PFSK-1 (cell line): ENCODE measurements around the gene TSPAN16.

Experiments
- FOXP2 ChIP-seq: optimal IDR thresholded peaks from 2 replicates; pipeline ENCODE3; 2011; ENCODE audit warnings: borderline replicate concordance, control low read depth, inconsistent platforms; ENCODE audit not compliant: insufficient read depth; ENCODE audit errors: extremely low read length, extremely low read depth
- POLR2AphosphoS5 ChIP-seq: IDR thresholded peaks from 2 replicates; pipeline ENCODE4 v1.6.1; 2012; ENCODE audit warnings: low read depth, mild to moderate bottlenecking, control low read depth, low read length, moderate library complexity
- REST ChIP-seq, 2 experiments: IDR thresholded peaks; 2 replicates each; pipeline versions ENCODE4 v1.6.1 to v1.8.0; 2011 to 2012; ENCODE audit warnings: low read depth in 2 of 2, low read length in 2 of 2, control low read depth in 1 of 2, inconsistent platforms in 1 of 2, mild to moderate bottlenecking in 1 of 2, moderate library complexity in 1 of 2; ENCODE audit not compliant: insufficient read depth in 1 of 2
- SIN3A ChIP-seq: IDR thresholded peaks from 2 replicates; pipeline ENCODE4 v1.6.1; 2012; ENCODE audit warnings: mild to moderate bottlenecking, low read length, moderate library complexity, borderline replicate concordance; ENCODE audit not compliant: insufficient read depth
- TAF1 ChIP-seq: IDR thresholded peaks from 2 replicates; pipeline ENCODE4 v1.6.1; 2012; ENCODE audit warnings: low read length, control low read depth, borderline replicate concordance; ENCODE audit not compliant: insufficient read depth

TSPAN16 gene

DNA sequence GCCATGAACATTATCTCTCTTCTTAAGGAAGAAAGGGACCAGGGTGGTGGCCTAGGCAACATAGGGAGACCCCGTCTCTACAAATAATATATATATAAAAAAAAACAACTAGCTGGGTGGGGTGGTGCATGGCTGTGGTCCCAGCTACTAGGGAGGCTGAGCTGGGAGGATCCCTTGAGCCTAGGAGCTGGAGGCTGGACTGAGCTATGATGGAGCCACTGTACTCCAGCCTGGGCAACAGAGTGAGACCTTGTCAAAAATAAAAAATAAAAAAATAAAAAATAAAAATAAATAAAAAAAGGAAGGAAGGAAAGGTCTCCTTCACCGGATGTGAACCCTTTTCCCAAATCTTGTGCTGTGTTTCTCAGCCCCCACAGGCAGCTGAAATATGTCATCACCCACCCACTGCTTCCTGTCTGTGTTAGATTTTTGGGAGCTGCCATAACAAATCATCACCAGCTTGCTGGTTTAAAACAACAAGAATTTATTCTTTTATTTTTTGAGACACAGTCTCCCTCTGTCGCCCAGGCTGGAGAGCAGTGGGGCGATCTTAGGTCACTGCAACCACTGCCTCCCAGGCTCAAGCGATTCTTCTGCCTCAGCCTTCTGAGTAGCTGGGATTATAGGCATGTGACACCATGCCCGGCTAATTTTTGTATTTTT lies 9.5 kb upstream of the TSPAN16 start:
- TF ChIP-seq POLR2AphosphoS5 (no peak), REST (IDR thresholded peaks at IDR 0.05; ENCODE audit: insufficient read depth in 1 of 2, low read depth in 2 of 2, low read length in 2 of 2) (no peak), TAF1 (no peak), SIN3A (no peak), FOXP2 (no peak)

DNA sequence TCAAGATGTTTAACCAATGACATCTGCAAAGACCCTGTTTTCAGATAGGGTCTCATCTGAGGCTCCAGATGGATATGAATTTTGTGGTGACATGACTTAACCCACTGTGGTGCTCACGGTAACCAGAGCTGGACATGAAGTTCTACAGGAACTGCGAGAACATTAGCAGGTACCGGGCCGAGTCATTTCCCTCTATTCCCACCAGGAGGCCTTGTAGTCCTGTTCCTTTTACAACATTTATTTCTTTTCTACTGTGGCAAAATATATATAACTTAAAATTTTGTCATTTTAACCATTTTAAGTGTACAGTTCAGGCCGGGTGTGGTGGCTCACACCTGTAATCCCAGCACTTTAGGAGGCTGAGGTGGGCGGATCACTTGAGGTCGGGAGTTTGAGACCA lies 7.6 kb upstream of the TSPAN16 start:
- TF ChIP-seq SIN3A (no peak), POLR2AphosphoS5 (no peak), REST (IDR thresholded peaks at IDR 0.05; ENCODE audit: insufficient read depth in 1 of 2, low read depth in 2 of 2, low read length in 2 of 2) (no peak), FOXP2 (no peak), TAF1 (no peak)

GRCh38 chr19:11290256-11290655 lies 5.7 kb upstream of the TSPAN16 start:
- TF ChIP-seq FOXP2 (no peak), POLR2AphosphoS5 (no peak), TAF1 (no peak), SIN3A (no peak), REST (IDR thresholded peaks at IDR 0.05; ENCODE audit: insufficient read depth in 1 of 2, low read depth in 2 of 2, low read length in 2 of 2) (no peak)

DNA sequence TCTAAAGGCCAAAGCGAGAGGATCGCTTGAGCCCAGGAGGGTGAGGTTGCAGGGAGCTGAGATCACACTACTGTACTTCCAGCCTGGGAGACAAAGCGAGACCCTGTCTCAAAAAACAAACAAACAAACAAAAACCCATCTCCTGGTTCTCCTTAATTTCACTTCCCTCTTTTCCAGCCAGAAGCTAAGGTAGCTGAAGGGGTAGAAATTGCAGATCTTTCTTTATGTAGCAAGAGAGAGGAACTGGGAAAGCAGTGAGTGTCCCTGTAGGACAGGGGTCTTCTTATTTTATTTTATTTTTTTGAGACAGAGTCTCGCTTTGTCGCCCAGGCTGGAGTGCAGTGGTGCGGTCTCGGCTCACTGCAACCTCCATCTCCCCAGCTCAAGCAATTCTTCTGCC lies 4.5 kb upstream of the TSPAN16 start:
- TF ChIP-seq REST (IDR thresholded peaks at IDR 0.05; ENCODE audit: insufficient read depth in 1 of 2, low read depth in 2 of 2, low read length in 2 of 2) (no peak), POLR2AphosphoS5 (no peak), FOXP2 (no peak), TAF1 (no peak), SIN3A (no peak)
